ENCODE data around the gene ARID3C.

ARID3C gene, protein sequence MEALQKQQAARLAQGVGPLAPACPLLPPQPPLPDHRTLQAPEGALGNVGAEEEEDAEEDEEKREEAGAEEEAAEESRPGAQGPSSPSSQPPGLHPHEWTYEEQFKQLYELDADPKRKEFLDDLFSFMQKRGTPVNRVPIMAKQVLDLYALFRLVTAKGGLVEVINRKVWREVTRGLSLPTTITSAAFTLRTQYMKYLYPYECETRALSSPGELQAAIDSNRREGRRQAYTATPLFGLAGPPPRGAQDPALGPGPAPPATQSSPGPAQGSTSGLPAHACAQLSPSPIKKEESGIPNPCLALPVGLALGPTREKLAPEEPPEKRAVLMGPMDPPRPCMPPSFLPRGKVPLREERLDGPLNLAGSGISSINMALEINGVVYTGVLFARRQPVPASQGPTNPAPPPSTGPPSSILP

GRCh38 chr9:34628656-34629490 lies at the start of gene ARID3C:
Gene ARID3C (minus strand): TSS chr9:34629066. CDS start chr9:34628014, 1,052 bp downstream.
- DNase-seq: no peak

DNA sequence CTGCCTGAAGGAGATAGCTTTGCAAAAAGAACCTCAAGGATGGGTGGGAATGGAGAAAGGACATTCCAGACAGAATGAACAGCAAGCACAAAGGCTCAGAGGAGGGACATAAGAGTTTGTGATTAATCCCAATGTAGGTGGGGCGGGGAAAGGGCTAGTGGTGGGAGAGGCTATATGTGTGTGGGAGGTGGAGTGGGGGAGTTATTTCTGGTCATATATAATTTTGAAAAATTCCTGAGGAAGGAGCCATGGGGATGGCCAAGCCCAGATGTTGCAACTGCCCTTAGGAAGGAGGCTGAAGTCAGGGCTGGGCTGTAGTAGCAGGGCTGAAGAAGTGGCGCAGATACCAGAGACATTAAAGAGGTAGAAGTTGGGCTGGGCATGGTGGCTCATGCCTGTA lies 47.0 kb upstream of the ARID3C start:
- no peak for DNase-seq

DNA sequence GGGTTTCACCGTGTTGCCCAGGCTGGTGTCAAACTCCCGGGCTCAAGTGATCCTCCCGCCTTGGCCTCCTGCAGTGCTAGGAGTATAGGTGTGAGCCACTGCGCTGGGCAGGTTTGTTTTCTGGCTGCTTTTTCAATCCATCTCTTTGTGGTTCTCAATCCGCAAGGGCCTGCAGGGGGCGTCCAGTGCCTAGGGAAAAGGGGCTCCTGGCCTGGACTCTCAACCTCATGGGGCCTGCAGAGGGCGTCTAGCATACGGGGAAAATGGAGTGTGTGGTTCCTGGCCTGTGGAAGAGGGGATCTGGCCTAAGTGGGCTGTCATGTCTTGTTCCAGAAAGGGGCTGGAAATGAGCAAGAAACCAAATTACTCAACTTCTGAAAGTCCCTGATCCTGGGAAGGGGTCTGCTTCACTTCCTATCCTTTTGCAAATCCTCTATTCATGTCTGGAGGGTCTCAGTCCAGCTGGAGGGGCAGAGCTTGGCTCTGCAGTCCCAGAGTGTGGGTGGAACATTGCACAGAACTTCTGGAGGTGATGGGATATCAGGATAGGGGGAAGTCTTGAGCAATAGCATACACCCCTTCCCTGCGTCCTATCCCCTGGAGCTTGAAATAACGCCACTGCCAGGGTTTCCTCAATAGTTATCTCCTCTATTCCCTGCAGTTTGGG lies 46.3 kb upstream of the ARID3C start:
- DNase-seq: peak; percentile 69

DNA sequence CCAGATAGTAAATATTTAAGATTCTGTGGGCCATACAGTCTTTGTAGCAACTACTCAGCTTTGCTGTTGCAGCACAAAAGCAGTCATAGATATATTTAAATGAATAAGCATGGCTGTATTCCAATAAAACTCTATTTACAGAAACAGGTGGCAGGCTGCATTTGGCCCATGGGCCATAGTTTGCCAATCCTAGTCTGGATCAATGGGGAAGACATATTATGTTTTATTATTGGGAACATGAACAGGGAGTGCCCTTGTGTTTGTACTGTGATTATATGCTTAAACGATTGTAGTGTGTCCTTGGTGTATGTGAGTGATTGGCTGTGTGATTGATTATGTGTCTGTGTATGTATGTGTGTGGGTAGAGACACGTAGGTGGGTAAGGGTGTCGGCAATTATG lies 45.6 kb upstream of the ARID3C start:
- DNase-seq: no peak

DNA sequence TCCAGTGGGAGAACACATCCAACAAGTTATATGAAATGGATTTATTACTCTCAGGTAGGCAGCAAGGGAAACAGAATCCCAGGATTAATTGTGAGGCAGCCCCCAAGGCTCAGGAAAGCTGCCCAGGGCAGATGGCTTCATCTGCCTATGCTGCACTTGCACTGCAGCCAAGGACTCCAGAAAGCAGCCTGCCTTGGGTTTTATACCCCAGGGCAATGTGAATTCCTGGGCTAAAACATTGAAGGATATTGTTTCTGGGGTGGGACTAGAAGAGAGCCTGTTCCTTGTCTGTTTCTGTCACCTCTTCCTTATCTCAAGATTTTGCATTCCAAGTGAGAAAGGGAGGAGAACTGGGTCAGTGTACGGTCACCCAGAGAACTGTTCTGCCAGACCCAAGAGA lies 42.4 kb upstream of the ARID3C start:
- DNase-seq: no peak

DNA sequence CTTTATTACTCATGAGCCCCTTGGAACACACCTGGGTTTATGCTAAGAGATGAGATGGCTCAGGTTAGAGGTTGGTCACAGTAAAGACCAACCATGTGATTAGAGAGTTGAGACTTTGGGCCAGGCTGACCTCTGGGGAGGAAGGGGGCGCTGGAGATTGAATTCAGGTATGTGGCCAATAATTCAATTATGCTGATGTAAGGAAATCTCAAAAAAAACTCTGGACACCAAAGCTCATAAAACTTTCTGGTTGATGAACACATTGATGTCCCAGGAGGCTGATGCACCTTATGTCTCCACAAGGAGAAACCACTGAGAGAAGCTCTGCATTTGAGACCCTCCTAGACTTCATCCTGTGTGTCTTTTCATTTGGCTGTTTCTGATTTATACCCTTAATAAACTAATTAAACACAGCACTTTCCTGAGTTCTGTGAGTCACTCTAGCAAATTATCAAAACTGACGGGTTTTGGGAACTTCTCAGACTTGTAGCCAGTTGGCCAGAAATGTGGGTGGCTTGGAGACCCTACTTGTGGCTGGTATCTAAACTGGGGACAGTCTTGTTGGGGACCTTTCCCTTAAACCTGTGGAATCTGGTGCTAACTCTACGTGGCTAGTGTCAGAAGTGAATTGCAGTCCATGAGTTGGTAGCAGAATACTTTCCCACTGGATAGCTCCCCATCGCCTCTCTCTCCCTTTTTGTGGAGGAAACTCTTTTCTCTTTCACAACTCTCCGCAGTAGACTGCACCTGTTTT lies 41.1 kb upstream of the ARID3C start:
- DNase-seq: no peak

GRCh38 chr9:34665381-34666250 lies 36.8 kb upstream of the ARID3C start:
- DNase-seq: peak; percentile 95

GRCh38 chr9:34665067-34665380 lies 36.2 kb upstream of the ARID3C start:
- DNase-seq: no peak

GRCh38 chr9:34664281-34665066 lies 35.6 kb upstream of the ARID3C start:
- DNase-seq: peak; percentile 64

GRCh38 chr9:34663303-34663605 lies 34.4 kb upstream of the ARID3C start:
- no peak for DNase-seq

- no peak for DNase-seq
Observed at GRCh38 chr9:34662526-34663302, 33.8 kb upstream of the ARID3C start, which contains the start of gene CCL27. Gene CCL27 (minus strand): TSS chr9:34662657. CDS start chr9:34662633, 24 bp downstream.

DNA sequence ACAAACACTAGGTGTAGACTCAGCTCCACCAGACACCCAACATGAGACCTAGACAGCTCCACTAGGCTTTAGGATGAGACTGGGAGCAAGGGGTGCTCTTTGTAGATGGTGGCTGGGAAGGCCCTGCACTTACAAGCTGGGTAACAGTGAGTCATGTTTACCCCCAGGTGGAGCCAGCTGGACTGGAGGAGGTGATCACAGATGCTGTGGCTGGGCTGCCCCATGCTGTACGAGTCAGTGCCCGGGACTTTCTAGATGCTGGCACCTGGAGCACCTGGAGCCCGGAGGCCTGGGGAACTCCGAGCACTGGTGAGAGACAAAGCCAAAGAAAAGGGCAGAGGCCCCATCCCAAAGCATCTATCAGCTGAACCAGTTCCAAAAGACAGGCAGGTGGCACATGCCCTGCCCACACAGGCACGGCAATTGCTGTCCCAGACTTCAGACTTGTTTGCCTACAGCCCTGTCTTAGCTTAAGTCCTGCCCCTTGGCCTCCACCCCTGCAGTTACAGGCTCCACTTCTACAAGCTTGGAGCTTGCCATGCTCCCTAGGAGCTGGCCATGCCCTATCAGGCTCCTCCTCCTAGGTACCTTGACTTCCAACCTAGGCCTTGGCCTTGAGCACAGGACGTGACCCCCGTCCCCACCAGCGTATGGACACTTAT lies 30.9 kb upstream of the ARID3C start:
- DNase-seq: no peak

GRCh38 chr9:34658461-34658860 lies 29.6 kb upstream of the ARID3C start:
- DNase-seq: no peak

DNA sequence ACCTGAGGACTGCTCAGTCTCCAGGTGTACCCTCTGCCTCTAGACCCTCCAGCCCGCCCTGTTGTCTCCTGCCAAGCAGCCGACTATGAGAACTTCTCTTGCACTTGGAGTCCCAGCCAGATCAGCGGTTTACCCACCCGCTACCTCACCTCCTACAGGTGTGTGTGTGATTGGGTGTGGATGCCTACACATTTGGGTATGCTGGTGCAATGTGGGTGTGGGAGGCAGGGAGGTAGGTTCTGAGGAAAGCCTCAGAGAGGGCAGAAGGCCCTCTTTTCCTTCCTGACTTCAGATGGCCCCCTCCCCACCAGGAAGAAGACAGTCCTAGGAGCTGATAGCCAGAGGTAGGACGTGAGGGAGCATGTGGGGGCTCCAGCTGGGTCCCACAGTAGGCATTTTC lies 28.1 kb upstream of the ARID3C start:
- no peak for DNase-seq

GRCh38 chr9:34655394-34655793 lies 26.5 kb upstream of the ARID3C start:
- no peak for DNase-seq

DNA sequence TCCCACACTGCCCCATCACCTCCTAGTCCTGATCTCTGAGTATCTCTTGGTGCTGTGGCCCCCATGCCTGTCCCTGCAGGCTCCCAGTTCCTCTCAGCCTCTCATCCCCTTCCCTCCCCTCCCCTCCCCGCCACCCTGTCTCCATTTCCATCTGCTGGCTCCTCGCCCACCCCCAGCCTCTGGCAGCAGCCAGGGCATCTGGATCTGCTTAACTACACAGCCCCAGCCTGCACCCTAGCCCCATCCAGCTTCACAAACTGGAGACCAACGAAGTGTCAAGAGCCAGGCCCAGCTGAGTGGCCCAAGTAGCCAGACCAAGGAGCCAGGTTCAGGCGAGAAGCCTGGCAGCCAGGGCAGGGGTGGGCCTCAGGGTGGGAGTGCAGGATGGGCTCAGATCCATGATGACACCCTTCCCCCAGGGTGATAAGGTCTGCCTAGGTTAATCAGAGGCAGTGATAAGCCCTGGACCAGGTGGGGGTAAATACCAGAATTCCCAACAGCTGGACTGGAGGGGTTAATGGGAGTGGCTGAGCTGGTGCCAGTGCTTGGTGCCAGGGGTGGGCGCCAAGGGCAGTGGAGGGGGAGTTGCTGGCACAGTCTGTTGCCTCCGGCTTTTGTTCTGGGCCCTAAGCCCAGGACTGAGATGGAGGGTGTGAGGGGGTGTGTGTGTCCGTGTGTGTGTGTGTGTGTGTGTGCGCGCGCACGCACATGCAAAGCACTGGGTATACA lies 25.6 kb upstream of the ARID3C start:
- DNase-seq: peak; percentile 88

- peak; percentile 65 for DNase-seq
Observed at GRCh38 chr9:34653151-34654072, 24.5 kb upstream of the ARID3C start.

DNA sequence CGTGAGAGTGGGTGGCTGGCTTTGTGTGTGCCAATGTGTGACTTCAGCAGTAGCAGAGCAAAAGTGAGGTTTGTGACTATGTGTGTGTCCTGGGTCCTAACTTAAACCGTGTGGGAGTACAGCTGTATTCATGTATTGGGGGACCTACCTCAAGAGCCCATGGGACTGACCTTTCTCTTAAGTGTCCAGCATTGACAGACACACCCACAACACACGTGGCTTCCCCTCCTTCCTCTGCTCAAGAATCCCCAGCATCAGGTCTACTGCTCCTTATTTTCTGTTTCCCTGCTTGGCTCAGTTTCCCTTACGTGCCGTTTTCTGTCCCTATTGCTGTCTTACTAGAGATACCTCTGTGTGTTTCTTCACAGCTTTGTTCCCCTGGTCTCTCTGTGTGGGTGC lies 23.7 kb upstream of the ARID3C start:
- DNase-seq: no peak
